CD14-positive monocyte (primary cell): ENCODE data around the gene ZMAT2. TPM values are rescaled to one million over a fixed set of nuclear protein-coding genes. Genes with fewer than 3 reads are reported as not detected.

ENCODE experiments used
- DNase-seq, 3 donors: peaks; one replicate each; pipeline ENCODE4 v3.0.0-alpha.2; 2011 to 2022
- H2AFZ ChIP-seq: 2 replicates; pipeline ENCODE4 v1.6.0; 2012; ENCODE audit warnings: mild to moderate bottlenecking, low read depth, low read length, inconsistent platforms; ENCODE audit not compliant: insufficient read depth, poor library complexity, severe bottlenecking
- H3K27ac ChIP-seq, 2 donors: 1 replicate in 1 of 2; 2 replicates in 1 of 2; pipeline ENCODE4 v1.5.1; 2012 to 2013; ENCODE audit warnings: low read length in 2 of 2, control low read depth in 1 of 2, inconsistent platforms in 1 of 2, low read depth in 1 of 2, mild to moderate bottlenecking in 1 of 2
- H3K27me3 ChIP-seq, 2 donors: one replicate each; pipeline versions ENCODE4 v1.6.0 to v1.6.1; 2011 to 2013; ENCODE audit warnings: low read length in 2 of 2; ENCODE audit not compliant: control insufficient read depth in 2 of 2, insufficient read depth in 2 of 2
- H3K36me3 ChIP-seq, 2 donors: replicated peaks in 1 of 2; 1 replicate in 1 of 2; 2 replicates in 1 of 2; pipeline versions ENCODE4 v1.5.1 to v1.6.1; 2012 to 2013; ENCODE audit warnings: low read length in 2 of 2, control low read depth in 1 of 2, inconsistent platforms in 1 of 2, mild to moderate bottlenecking in 1 of 2; ENCODE audit not compliant: insufficient read depth in 2 of 2, control insufficient read depth in 1 of 2
- H3K4me1 ChIP-seq, 2 donors: 1 replicate in 1 of 2; 2 replicates in 1 of 2; pipeline versions ENCODE4 v1.5.1 to v1.6.1; 2012 to 2013; ENCODE audit warnings: low read length in 2 of 2, control low read depth in 1 of 2, inconsistent platforms in 1 of 2, mild to moderate bottlenecking in 1 of 2, moderate library complexity in 1 of 2; ENCODE audit not compliant: insufficient read depth in 2 of 2, control insufficient read depth in 1 of 2
- H3K4me2 ChIP-seq: replicated peaks from 2 replicates; pipeline ENCODE3; 2012; ENCODE audit warnings: low read length, moderate library complexity, mild to moderate bottlenecking; ENCODE audit not compliant: poor library complexity, severe bottlenecking; ENCODE audit errors: extremely low read depth
- H3K4me3 ChIP-seq, 3 experiments: fragments of 200-600 bp in 1 of 3; sonication (generic) in 1 of 3; replicated peaks in 1 of 3; 1 replicate in 2 of 3; 2 replicates in 1 of 3; pipeline ENCODE4 v1.5.1; 2011 to 2013; ENCODE audit warnings: low read length in 3 of 3, mild to moderate bottlenecking in 3 of 3, control low read depth in 2 of 3, low read depth in 2 of 3, inconsistent platforms in 1 of 3, moderate library complexity in 1 of 3
- H3K79me2 ChIP-seq: 2 replicates; pipeline ENCODE4 v1.6.0; 2012; ENCODE audit warnings: mild to moderate bottlenecking, control low read depth, inconsistent platforms, low read length, moderate library complexity; ENCODE audit not compliant: insufficient read depth
- H3K9ac ChIP-seq: 2 replicates; pipeline ENCODE4 v1.6.0; 2017; ENCODE audit warnings: low read length, mild to moderate bottlenecking; ENCODE audit not compliant: insufficient read depth, poor library complexity, severe bottlenecking
- H3K9me3 ChIP-seq, 2 donors: replicated peaks in 1 of 2; 1 replicate in 1 of 2; 2 replicates in 1 of 2; pipeline versions ENCODE4 v1.5.1 to v1.6.1; 2012 to 2013; ENCODE audit warnings: low read length in 2 of 2, control low read depth in 1 of 2; ENCODE audit not compliant: control insufficient read depth in 1 of 2, insufficient read depth in 1 of 2
- H4K20me1 ChIP-seq: 2 replicates; pipeline ENCODE4 v1.6.0; 2012; ENCODE audit warnings: mild to moderate bottlenecking, low read length, control low read depth, moderate library complexity; ENCODE audit not compliant: insufficient read depth
- H3K27ac Mint-ChIP-seq, 7 donors: one replicate each; pipeline ENCODE4 v1.8.0; 2020; ENCODE audit warnings: mild to moderate bottlenecking in 7 of 7, mixed read lengths in 7 of 7, moderate library complexity in 6 of 7, inconsistent platforms in 2 of 7
- H3K27me3 Mint-ChIP-seq, 3 donors: one replicate each; pipeline ENCODE4 v1.8.0; 2021 to 2022; ENCODE audit warnings: low read depth in 3 of 3, mild to moderate bottlenecking in 3 of 3, mixed read lengths in 3 of 3, moderate library complexity in 3 of 3, inconsistent platforms in 1 of 3
- H3K36me3 Mint-ChIP-seq, 2 donors: one replicate each; pipeline ENCODE4 v1.8.0; 2020; ENCODE audit warnings: mixed read lengths in 2 of 2, inconsistent platforms in 1 of 2, mild to moderate bottlenecking in 1 of 2
- H3K4me1 Mint-ChIP-seq: one replicate; pipeline ENCODE4 v1.8.0; 2020; ENCODE audit warnings: mild to moderate bottlenecking, mixed read lengths
- H3K4me3 Mint-ChIP-seq, 2 donors: one replicate each; pipeline ENCODE4 v1.8.0; 2020; ENCODE audit warnings: mild to moderate bottlenecking in 2 of 2, mixed read lengths in 2 of 2, moderate library complexity in 1 of 2
- H3K9me3 Mint-ChIP-seq, 7 donors: one replicate each; pipeline ENCODE4 v1.8.0; 2020 to 2022; ENCODE audit warnings: mixed read lengths in 7 of 7, mild to moderate bottlenecking in 6 of 7, moderate library complexity in 6 of 7, inconsistent platforms in 2 of 7
- WGBS: methylation state at CpG from one replicate; pipeline ENCODE4 v1.1.5; 2013; ENCODE audit warnings: missing lambda C conversion rate; ENCODE audit not compliant: insufficient coverage; 5-methylcytosine and 5-hydroxymethylcytosine counted together
- intact Hi-C, 2 donors: fragments of 100-400 bp; cut with micrococcal nuclease; formaldehyde crosslinking; loops; one replicate each; pipeline versions ENCODE4 v1.15.0 to v1.15.1; 2023
- polyA plus RNA-seq, 3 donors: library from polyadenylated mRNA; depleted of rRNA in 1 of 3; unstranded in 2 of 3; stranded (reverse) in 1 of 3; fragments of 300-500 nt in 2 of 3; fragments of >200 nt in 1 of 3; fragmentation: Illumina TruSeq in 2 of 3; gene quantifications; 1 replicate in 2 of 3; 2 replicates in 1 of 3; pipeline ENCODE4 v1.2.3, GENCODE V29; 2012 to 2021
- TF ChIP-seq, protein P1 (sequence below): fragments of 200-600 bp; IDR thresholded peaks from one replicate; pipeline ENCODE4 v1.8.0; 2022; ENCODE audit warnings: antibody characterized with exemption, mild to moderate bottlenecking

The ZMAT2 gene
- polyA plus RNA-seq, 3 donors = 22.5 to 59.5 (median 52.5) TPM

GRCh38 chr5:140678993-140679392, 21.3 kb upstream of the ZMAT2 start:
- Histone ChIP-seq H2AFZ (no peak overlapping the region), H3K9me3 (no peaks in the 10 kb centered on the region), H3K27me3 (no peaks in the 10 kb centered on the region), H3K27ac (no peak overlapping the region), H4K20me1 (no peaks in the 10 kb centered on the region), H3K79me2 (no peaks in the 10 kb centered on the region), H3K4me2 (no peak overlapping the region), H3K36me3 (peaks cover 85 to 91% of the 10 kb centered on the region in 2 donors), H3K9ac (no peak overlapping the region), H3K4me3 (no peak overlapping the region), H3K4me1 (no peaks in the 10 kb centered on the region)
- Mint-ChIP-seq H3K27me3 (peaks cover 0 to 2% (median 0%) of the 10 kb centered on the region in 3 donors), H3K9me3 (no peaks in the 10 kb centered on the region), H3K4me3 (no peak overlapping the region), H3K4me1 (no peaks in the 10 kb centered on the region), H3K36me3 (peaks cover 76 to 93% of the 10 kb centered on the region in 2 donors), H3K27ac (peak overlapping the region in 1 of 7 donors; percentile 76)
- TF ChIP-seq, protein P1, sequence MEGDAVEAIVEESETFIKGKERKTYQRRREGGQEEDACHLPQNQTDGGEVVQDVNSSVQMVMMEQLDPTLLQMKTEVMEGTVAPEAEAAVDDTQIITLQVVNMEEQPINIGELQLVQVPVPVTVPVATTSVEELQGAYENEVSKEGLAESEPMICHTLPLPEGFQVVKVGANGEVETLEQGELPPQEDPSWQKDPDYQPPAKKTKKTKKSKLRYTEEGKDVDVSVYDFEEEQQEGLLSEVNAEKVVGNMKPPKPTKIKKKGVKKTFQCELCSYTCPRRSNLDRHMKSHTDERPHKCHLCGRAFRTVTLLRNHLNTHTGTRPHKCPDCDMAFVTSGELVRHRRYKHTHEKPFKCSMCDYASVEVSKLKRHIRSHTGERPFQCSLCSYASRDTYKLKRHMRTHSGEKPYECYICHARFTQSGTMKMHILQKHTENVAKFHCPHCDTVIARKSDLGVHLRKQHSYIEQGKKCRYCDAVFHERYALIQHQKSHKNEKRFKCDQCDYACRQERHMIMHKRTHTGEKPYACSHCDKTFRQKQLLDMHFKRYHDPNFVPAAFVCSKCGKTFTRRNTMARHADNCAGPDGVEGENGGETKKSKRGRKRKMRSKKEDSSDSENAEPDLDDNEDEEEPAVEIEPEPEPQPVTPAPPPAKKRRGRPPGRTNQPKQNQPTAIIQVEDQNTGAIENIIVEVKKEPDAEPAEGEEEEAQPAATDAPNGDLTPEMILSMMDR = no peak
- no CpG with 5 or more reads among the region's 7 CpGs for WGBS
- intact Hi-C loops = no loop called here
- DNase-seq = no peak

DNA sequence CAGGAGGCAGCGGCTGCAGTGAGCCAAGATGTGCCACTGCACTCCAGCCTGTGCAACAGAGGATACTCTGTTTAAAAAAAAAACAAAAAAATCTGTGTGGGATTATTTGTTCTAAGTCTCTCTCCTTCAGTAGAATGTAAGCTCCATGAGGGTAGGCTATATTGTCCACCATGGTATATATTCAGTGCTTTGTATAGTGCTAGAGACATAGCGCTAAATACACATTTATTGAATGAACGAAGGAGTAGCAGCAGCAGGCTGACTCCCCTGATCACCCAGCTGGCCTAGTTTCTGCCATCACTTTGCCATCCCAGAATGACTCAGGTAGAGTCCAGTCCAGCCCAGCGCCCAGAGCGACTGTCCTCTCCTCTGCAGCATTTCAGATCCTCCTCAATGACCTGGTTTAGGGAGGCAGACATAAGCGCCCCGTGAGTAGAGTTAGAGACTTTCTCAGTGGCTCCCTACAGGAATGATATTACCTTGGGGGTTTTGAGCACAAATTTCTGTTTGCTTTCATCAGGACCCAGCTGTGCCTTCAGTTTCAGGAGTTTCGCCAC, 9.8 kb upstream of the ZMAT2 start:
- Histone ChIP-seq H3K79me2 (peaks cover 51% of the 10 kb centered on the region), H3K4me2 (peak overlapping the region; percentile 98), H3K9ac (peak overlapping the region; percentile 86), H3K4me1 (peaks cover 16 to 26% of the 10 kb centered on the region in 2 donors), H4K20me1 (peaks cover 7% of the 10 kb centered on the region), H3K27me3 (no peaks in the 10 kb centered on the region), H3K27ac (peak overlapping the region; percentile 69 to 91), H3K36me3 (peaks cover 30 to 53% of the 10 kb centered on the region in 2 donors), H3K4me3 (peak overlapping the region; percentile 60 to 96 (median 85)), H2AFZ (peak overlapping the region; percentile 90), H3K9me3 (no peaks in the 10 kb centered on the region)
- H3K27ac Mint-ChIP-seq = peak overlapping the region; percentile 90 to 99 (median 95)
- H3K36me3 Mint-ChIP-seq = peaks cover 32 to 41% of the 10 kb centered on the region in 2 donors
- 76% methylated on average over 4 of the region's 8 CpGs for WGBS
- peaks cover 0 to 2% (median 0%) of the 10 kb centered on the region in 3 donors for H3K27me3 Mint-ChIP-seq
- intact Hi-C loops = no loop called here
- no peak for DNase-seq
- H3K9me3 Mint-ChIP-seq = no peaks in the 10 kb centered on the region
- H3K4me3 Mint-ChIP-seq = peak overlapping the region; percentile 98 to 100
- peaks cover 23% of the 10 kb centered on the region for H3K4me1 Mint-ChIP-seq
- TF ChIP-seq, protein P1 = no peak
